GM19397 (cell line): ENCODE measurements around the gene CYLC2.

Source experiments
- ATAC-seq: cut with Tn5 transposase; IDR thresholded peaks from one replicate; pipeline ENCODE4 v1.9.1; 2021; ENCODE audit warnings: mild to moderate bottlenecking, moderate library complexity; ENCODE audit not compliant: unreplicated experiment

The CYLC2 gene

GRCh38 chr9:102995033-102995432 is at the start of gene CYLC2:
Gene CYLC2, plus strand, starts transcription at chr9:102995333. Its CDS starts 48 bp downstream, at chr9:102995381.
- ATAC-seq = no peak

GRCh38 chr9:102950346-102950745 is 44.8 kb upstream of the CYLC2 start:
- no peak for ATAC-seq

- no peak for ATAC-seq
Measured at GRCh38 chr9:102966999-102967398, 28.1 kb upstream of the CYLC2 start.

GRCh38 chr9:102967979-102968378 is 27.2 kb upstream of the CYLC2 start:
- no peak for ATAC-seq

- ATAC-seq = no peak
Measured at GRCh38 chr9:102972780-102973179, 22.4 kb upstream of the CYLC2 start.

- ATAC-seq = no peak
Measured at GRCh38 chr9:102974530-102974929, 20.6 kb upstream of the CYLC2 start.

GRCh38 chr9:102975251-102975650 is 19.9 kb upstream of the CYLC2 start:
- ATAC-seq = no peak

GRCh38 chr9:102985162-102985895 is 9.8 kb upstream of the CYLC2 start:
- no peak for ATAC-seq

- ATAC-seq = no peak
Measured at GRCh38 chr9:102986425-102986824, 8.7 kb upstream of the CYLC2 start.

GRCh38 chr9:103003689-103004088 is 8.6 kb downstream of the CYLC2 start:
- ATAC-seq = no peak

GRCh38 chr9:103014242-103014641 is 19.1 kb downstream of the CYLC2 start:
- no peak for ATAC-seq

- no peak for ATAC-seq
Measured at GRCh38 chr9:103025796-103026195, 30.7 kb downstream of the CYLC2 start.

GRCh38 chr9:103037508-103038477 is 42.7 kb downstream of the CYLC2 start:
- no peak for ATAC-seq

GRCh38 chr9:103041961-103042360 is 46.8 kb downstream of the CYLC2 start:
- ATAC-seq = no peak
